Measurements from ENCODE around the gene PLPP2.

DNA sequence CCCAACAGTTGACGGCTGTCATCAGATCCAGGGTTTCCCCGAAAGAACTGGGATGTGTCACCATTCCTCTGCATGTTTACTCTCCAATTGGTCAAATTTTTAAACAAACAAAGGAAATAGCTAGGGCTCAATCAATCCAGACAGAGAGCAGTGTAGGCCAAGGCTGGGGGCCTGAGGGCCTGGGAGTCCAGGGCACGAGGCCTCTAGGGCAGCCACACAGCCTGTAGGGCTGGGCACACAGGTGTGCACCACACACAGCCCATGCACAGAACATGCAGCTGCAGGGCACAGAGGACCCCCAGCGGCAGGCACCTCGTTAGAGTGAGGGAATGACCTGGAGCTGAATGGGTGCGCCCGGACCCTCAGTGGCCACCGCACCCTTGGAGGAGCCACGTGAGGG, 43.9 kb upstream of the PLPP2 start:
- TF ChIP-seq, protein P1, sequence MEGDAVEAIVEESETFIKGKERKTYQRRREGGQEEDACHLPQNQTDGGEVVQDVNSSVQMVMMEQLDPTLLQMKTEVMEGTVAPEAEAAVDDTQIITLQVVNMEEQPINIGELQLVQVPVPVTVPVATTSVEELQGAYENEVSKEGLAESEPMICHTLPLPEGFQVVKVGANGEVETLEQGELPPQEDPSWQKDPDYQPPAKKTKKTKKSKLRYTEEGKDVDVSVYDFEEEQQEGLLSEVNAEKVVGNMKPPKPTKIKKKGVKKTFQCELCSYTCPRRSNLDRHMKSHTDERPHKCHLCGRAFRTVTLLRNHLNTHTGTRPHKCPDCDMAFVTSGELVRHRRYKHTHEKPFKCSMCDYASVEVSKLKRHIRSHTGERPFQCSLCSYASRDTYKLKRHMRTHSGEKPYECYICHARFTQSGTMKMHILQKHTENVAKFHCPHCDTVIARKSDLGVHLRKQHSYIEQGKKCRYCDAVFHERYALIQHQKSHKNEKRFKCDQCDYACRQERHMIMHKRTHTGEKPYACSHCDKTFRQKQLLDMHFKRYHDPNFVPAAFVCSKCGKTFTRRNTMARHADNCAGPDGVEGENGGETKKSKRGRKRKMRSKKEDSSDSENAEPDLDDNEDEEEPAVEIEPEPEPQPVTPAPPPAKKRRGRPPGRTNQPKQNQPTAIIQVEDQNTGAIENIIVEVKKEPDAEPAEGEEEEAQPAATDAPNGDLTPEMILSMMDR (IDR thresholded peaks at IDR 0.05; ENCODE audit: borderline replicate concordance, extremely low read depth, low read length, poor library complexity, severe bottlenecking): no peak
- no peak for TF ChIP-seq EZH2 (IDR thresholded peaks at IDR 0.05; ENCODE audit: borderline replicate concordance, low read depth, low read length, severe bottlenecking)

Data from DND-41 (cell line).